ENCODE data around the gene EDN2. TPM values are rescaled to one million over a fixed set of nuclear protein-coding genes. Genes with fewer than 3 reads are reported as not detected.
A peak's percentile ranks its signal among the peaks of the same experiment; 100 is the strongest.

The EDN2 gene
- total and polyA plus RNA-seq, 2 of the 8 experiments (the other 6 are each of a cell fraction or from before 2014, with no cell fraction given), result 0.32 to 0.39 TPM

DNA sequence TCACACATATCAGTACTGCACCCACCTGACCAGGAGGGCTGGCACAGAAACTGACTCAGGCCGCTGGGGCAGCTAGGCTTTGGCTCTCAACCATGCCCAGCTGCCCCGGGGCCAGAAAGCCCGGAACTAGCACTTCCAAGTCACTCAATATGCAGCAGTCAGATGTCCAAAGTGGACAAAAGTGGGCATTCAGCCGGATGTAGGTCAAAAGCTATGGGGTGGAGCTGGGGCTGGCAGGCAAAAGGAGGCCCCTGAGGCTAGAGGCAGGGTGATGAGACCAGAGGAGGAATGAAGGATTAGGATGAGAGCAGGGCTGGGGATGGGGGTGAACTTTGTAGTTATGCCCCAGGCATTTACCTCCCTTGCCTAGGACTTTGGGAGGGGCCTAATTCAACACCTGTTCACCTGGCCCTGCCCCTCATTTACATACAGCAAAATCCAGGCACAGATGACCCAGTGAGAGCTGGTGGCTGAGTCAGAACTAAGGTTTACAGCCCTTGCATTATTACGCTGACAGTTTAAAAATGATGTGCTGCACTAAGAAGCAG is 30.7 kb upstream of the EDN2 start:
- Histone ChIP-seq H3K14ac (ENCODE audit: insufficient read length) (no peak overlapping the region), H3K56ac (replicated peaks; ENCODE audit: insufficient read length, low read depth, low read length) (no peak overlapping the region), H4K91ac (replicated peaks; ENCODE audit: insufficient read length, low read length) (no peak overlapping the region), H2BK15ac (ENCODE audit: low read length) (0 out of 2 replicates have a peak overlapping the region, but pooled peaks have one; percentile 29), H3K4me1 (replicated peaks in 1 of 4; ENCODE audit: control insufficient read depth in 3 of 4, insufficient read depth in 4 of 4, low read length in 3 of 4) (peaks cover 6 to 8% (median 8%) of the 10 kb centered on the region in 4 experiments), H4K8ac (ENCODE audit: extremely low read depth, insufficient read depth, low read length) (no peak overlapping the region; the same call in 1 of the 2 replicates), H3K9me3 (ENCODE audit: insufficient read depth in 2 of 2, low read depth in 1 of 2, low read length in 1 of 2) (no peaks in the 10 kb centered on the region), H3K27ac (ENCODE audit: low read depth, low read length) (no peak overlapping the region), H3K18ac (ENCODE audit: extremely low read depth, low read length) (no peak overlapping the region), H2BK120ac (replicated peaks; ENCODE audit: low read depth, low read length) (no peak overlapping the region), H2AFZ (ENCODE audit: low read length) (no peak overlapping the region), H3K79me2 (ENCODE audit: control insufficient read depth in 1 of 2, insufficient read depth in 2 of 2, low read length in 2 of 2) (no peaks in the 10 kb centered on the region), H3K4ac (replicated peaks; ENCODE audit: insufficient read length, low read depth, low read length) (no peak overlapping the region), H3K23ac (ENCODE audit: insufficient read length) (no peak overlapping the region), H2BK5ac (ENCODE audit: low read depth, low read length) (no peak overlapping the region), H2BK12ac (ENCODE audit: low read depth, low read length) (no peak overlapping the region), H2AK5ac (ENCODE audit: low read depth, low read length) (no peak overlapping the region), H3K4me3 (ENCODE audit: extremely low read depth in 1 of 4, insufficient read depth in 2 of 4, low read depth in 3 of 4, low read length in 4 of 4) (no peak overlapping the region), H4K5ac (ENCODE audit: insufficient read length, low read depth, low read length) (no peak overlapping the region), H3K9ac (replicated peaks in 1 of 4; ENCODE audit: extremely low read depth in 1 of 4, low read depth in 3 of 4, low read length in 3 of 4) (no peak overlapping the region), H2BK20ac (ENCODE audit: low read length) (no peak overlapping the region), H3K23me2 (ENCODE audit: low read depth, low read length) (no peaks in the 10 kb centered on the region; the same call in 1 of the 2 replicates), H3K4me2 (ENCODE audit: insufficient read depth in 1 of 2, low read depth in 2 of 2, low read length in 2 of 2) (peak overlapping the region in 1 of 2 experiments; percentile 20; a peak in 2 of 4 replicates), H3K27me3 (replicated peaks in 1 of 4; ENCODE audit: control insufficient read depth in 3 of 4, extremely low read depth in 1 of 4, insufficient read depth in 3 of 4, low read length in 3 of 4) (peaks cover 0 to 9% (median 5%) of the 10 kb centered on the region in 4 experiments; a peak in 5 of 7 replicates), H3K36me3 (ENCODE audit: control insufficient read depth in 2 of 4, insufficient read depth in 4 of 4, low read length in 3 of 4) (no peaks in the 10 kb centered on the region), H3K79me1 (ENCODE audit: low read depth, low read length) (no peaks in the 10 kb centered on the region), H4K20me1 (replicated peaks in 1 of 2; ENCODE audit: control insufficient read depth in 1 of 2, insufficient read depth in 2 of 2, low read length in 2 of 2) (no peaks in the 10 kb centered on the region)
- FAIRE-seq, result no peak
- WGBS, 2 experiments (ENCODE audit: extremely low coverage in 1 of 2, insufficient coverage in 1 of 2, insufficient read length in 1 of 2, insufficient replicate concordance in 2 of 2, low coverage in 1 of 2, low lambda C conversion rate in 2 of 2, missing lambda C conversion rate in 1 of 2), result 86% methylated on average over 5 of the region's 5 CpGs; no CpG with 5 or more reads in 1 of the 2 experiments
- DNase-seq (ENCODE audit: low read depth in 1 of 2, low spot score in 2 of 2), result no peak
- ChIA-PET POLR2A (ENCODE audit: partially characterized antibody) (interaction anchor here (1.4 to 1.6 kb wide), 2 partner anchors 19 kb away, joined by 4 to 6 read pairs; no protein-coding TSS in a partner anchor), CTCF (ENCODE audit: partially characterized antibody) (interaction anchor here (0.7 to 10.4 kb wide), 27 partner anchors 8 to 658 kb away, joined by 3 to 205 read pairs (median 5); partner anchors contain the start of gene EDN2)
- TF ChIP-seq, protein P1, sequence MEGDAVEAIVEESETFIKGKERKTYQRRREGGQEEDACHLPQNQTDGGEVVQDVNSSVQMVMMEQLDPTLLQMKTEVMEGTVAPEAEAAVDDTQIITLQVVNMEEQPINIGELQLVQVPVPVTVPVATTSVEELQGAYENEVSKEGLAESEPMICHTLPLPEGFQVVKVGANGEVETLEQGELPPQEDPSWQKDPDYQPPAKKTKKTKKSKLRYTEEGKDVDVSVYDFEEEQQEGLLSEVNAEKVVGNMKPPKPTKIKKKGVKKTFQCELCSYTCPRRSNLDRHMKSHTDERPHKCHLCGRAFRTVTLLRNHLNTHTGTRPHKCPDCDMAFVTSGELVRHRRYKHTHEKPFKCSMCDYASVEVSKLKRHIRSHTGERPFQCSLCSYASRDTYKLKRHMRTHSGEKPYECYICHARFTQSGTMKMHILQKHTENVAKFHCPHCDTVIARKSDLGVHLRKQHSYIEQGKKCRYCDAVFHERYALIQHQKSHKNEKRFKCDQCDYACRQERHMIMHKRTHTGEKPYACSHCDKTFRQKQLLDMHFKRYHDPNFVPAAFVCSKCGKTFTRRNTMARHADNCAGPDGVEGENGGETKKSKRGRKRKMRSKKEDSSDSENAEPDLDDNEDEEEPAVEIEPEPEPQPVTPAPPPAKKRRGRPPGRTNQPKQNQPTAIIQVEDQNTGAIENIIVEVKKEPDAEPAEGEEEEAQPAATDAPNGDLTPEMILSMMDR (IDR thresholded peaks at IDR 0.05; ENCODE audit: control extremely low read depth in 1 of 3, insufficient read depth in 1 of 3, low read depth in 1 of 3, low read length in 3 of 3), result no peak
- TF ChIP-seq TAF7 (optimal IDR thresholded peaks at IDR 0.05; ENCODE audit: borderline replicate concordance, low read depth, low read length), result no peak
- TF ChIP-seq SUZ12 (IDR thresholded peaks at IDR 0.05; ENCODE audit: low read length), result 0 out of 2 replicates have a peak, but pooled peaks have one; percentile 10
- TF ChIP-seq TAF1 (IDR thresholded peaks at IDR 0.05; ENCODE audit: low read depth, low read length), result no peak
